Neuronal stem cell (in vitro differentiated cells): ENCODE measurements around the gene OR13C2.
A peak's percentile ranks its signal among the peaks of the same experiment; 100 is the strongest.
"Not testable (repeated sequence)": the region's sequence is repeated elsewhere in the genome, so short reads cannot be mapped to it uniquely, and the experiment has no call there.

ENCODE experiments used
- DNase-seq: peaks from one replicate; pipeline ENCODE4 v3.0.0-alpha.2; 2013; ENCODE audit warnings: low spot score
- H2AFZ ChIP-seq: one replicate; pipeline ENCODE4 v1.6.1; 2013; ENCODE audit warnings: mild to moderate bottlenecking, low read length, inconsistent platforms
- H2AK5ac ChIP-seq: 2 replicates; pipeline ENCODE4 v1.6.1; 2013; ENCODE audit warnings: low read depth, mild to moderate bottlenecking, inconsistent platforms, low read length, moderate library complexity, mixed read lengths
- H2BK120ac ChIP-seq: 2 replicates; pipeline ENCODE4 v1.6.1; 2013; ENCODE audit warnings: low read depth, mild to moderate bottlenecking, inconsistent platforms, low read length, moderate library complexity, mixed read lengths
- H2BK12ac ChIP-seq: one replicate; pipeline ENCODE4 v1.6.1; 2013; ENCODE audit warnings: low read length, inconsistent platforms
- H2BK15ac ChIP-seq: 2 replicates; pipeline ENCODE4 v1.6.1; 2013; ENCODE audit warnings: mild to moderate bottlenecking, low read length, inconsistent platforms, mixed read lengths
- H2BK5ac ChIP-seq: one replicate; pipeline ENCODE4 v1.6.1; 2013; ENCODE audit warnings: inconsistent platforms, mild to moderate bottlenecking, low read length, moderate library complexity
- H3K14ac ChIP-seq: one replicate; pipeline ENCODE4 v1.6.1; 2013; ENCODE audit warnings: low read length, inconsistent platforms
- H3K18ac ChIP-seq: 2 replicates; pipeline ENCODE4 v1.6.1; 2013; ENCODE audit warnings: low read length, inconsistent platforms
- H3K23ac ChIP-seq: 2 replicates; pipeline ENCODE4 v1.6.1; 2013; ENCODE audit warnings: low read depth, mild to moderate bottlenecking, mixed read lengths, low read length, inconsistent platforms; ENCODE audit not compliant: poor library complexity
- H3K27ac ChIP-seq: replicated peaks from 3 replicates; pipeline ENCODE4 v1.5.1; 2013; ENCODE audit warnings: low read length, inconsistent platforms
- H3K27me3 ChIP-seq, 3 experiments: 2 replicates each; pipeline ENCODE4 v1.6.1; 2013; ENCODE audit warnings: low read length in 3 of 3, mild to moderate bottlenecking in 2 of 3, inconsistent platforms in 1 of 3, low read depth in 1 of 3, mixed read lengths in 1 of 3, moderate library complexity in 1 of 3; ENCODE audit not compliant: control insufficient read depth in 3 of 3, insufficient read depth in 3 of 3
- H3K36me3 ChIP-seq, 2 donors: replicated peaks in 1 of 2; 2 replicates each; pipeline ENCODE4 v1.6.1; 2013; ENCODE audit warnings: low read length in 2 of 2; ENCODE audit not compliant: control insufficient read depth in 2 of 2, insufficient read depth in 2 of 2
- H3K4ac ChIP-seq: 2 replicates; pipeline ENCODE4 v1.6.1; 2013; ENCODE audit warnings: inconsistent platforms, mild to moderate bottlenecking, low read length, moderate library complexity
- H3K4me1 ChIP-seq, 2 donors: 1 replicate in 1 of 2; 2 replicates in 1 of 2; pipeline ENCODE4 v1.6.1; 2013; ENCODE audit warnings: low read length in 2 of 2, low read depth in 1 of 2; ENCODE audit not compliant: control insufficient read depth in 2 of 2, insufficient read depth in 1 of 2
- H3K4me2 ChIP-seq: one replicate; pipeline ENCODE4 v1.6.1; 2013; ENCODE audit warnings: mild to moderate bottlenecking, low read length, inconsistent platforms; ENCODE audit not compliant: insufficient read depth, poor library complexity, severe bottlenecking
- H3K4me3 ChIP-seq, 2 donors: 2 replicates each; pipeline ENCODE4 v1.5.1; 2013; ENCODE audit warnings: low read length in 2 of 2, mild to moderate bottlenecking in 2 of 2, inconsistent platforms in 1 of 2, moderate library complexity in 1 of 2
- H3K79me1 ChIP-seq: one replicate; pipeline ENCODE4 v1.6.1; 2013; ENCODE audit warnings: low read depth, mild to moderate bottlenecking, inconsistent platforms, low read length, moderate library complexity
- H3K9ac ChIP-seq: one replicate; pipeline ENCODE4 v1.6.1; 2013; ENCODE audit warnings: mild to moderate bottlenecking, low read depth, low read length, inconsistent platforms; ENCODE audit not compliant: poor library complexity
- H3K9me3 ChIP-seq, 2 donors: replicated peaks in 1 of 2; 2 replicates each; pipeline versions ENCODE3 to v1.6.1; 2013; ENCODE audit warnings: low read length in 2 of 2, mild to moderate bottlenecking in 2 of 2, inconsistent platforms in 1 of 2, low read depth in 1 of 2, mixed read lengths in 1 of 2, moderate library complexity in 1 of 2; ENCODE audit not compliant: control insufficient read depth in 2 of 2, insufficient read depth in 1 of 2
- H4K8ac ChIP-seq: one replicate; pipeline ENCODE4 v1.6.1; 2013; ENCODE audit warnings: low read depth, mild to moderate bottlenecking, inconsistent platforms, low read length, moderate library complexity
- H4K91ac ChIP-seq: one replicate; pipeline ENCODE4 v1.6.1; 2013; ENCODE audit warnings: low read length, low read depth, mild to moderate bottlenecking, inconsistent platforms; ENCODE audit not compliant: poor library complexity
- WGBS, 2 donors: extraction: QIAGEN DNeasy Blood & Tissue Kit; methylation state at CpG; one replicate each; pipeline ENCODE4 v1.1.7; 2013; ENCODE audit warnings: missing lambda C conversion rate in 2 of 2, mixed read lengths in 1 of 2; ENCODE audit not compliant: insufficient read length in 2 of 2, insufficient replicate concordance in 1 of 2; ENCODE audit errors: extremely low coverage in 2 of 2; 5-methylcytosine and 5-hydroxymethylcytosine counted together

The OR13C2 gene

DNA sequence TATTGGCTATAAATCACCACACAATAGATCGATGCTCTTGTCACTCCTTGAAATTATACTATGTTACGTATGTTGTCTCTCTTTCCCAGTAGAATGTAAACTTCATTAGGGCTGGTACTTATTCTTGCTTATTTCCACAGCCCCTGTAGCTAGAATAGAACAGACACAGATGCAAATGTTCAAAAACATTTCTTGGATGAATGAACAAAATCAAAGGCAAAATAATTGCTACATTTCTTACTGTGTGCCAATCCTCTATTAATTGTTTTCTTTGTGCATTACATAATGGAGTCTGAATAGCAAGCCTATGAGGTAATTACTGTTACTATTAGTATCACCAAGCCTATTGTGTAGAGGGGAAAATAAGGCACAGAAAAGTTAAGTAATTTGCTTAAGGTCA lies 725 bp upstream of the OR13C2 start:
- Histone ChIP-seq H2BK120ac (no peak overlapping the region), H3K18ac (no peak overlapping the region), H2AFZ (no peak overlapping the region), H2BK12ac (no peak overlapping the region), H3K4me1 (no peaks in the 10 kb centered on the region), H3K9me3 (no peaks in the 10 kb centered on the region), H3K4me2 (no peak overlapping the region), H2AK5ac (no peak overlapping the region), H4K8ac (no peak overlapping the region), H3K4ac (no peak overlapping the region), H3K14ac (no peak overlapping the region), H3K27ac (no peak overlapping the region), H4K91ac (no peak overlapping the region), H2BK5ac (no peak overlapping the region), H3K23ac (no peak overlapping the region), H3K36me3 (no peaks in the 10 kb centered on the region), H2BK15ac (no peak overlapping the region), H3K79me1 (no peaks in the 10 kb centered on the region), H3K9ac (no peak overlapping the region), H3K27me3 (no peaks in the 10 kb centered on the region), H3K4me3 (no peak overlapping the region)
- peak; percentile 12 for DNase-seq
- WGBS, 2 donors = no CpG with 5 or more reads among the region's 2 CpGs

DNA sequence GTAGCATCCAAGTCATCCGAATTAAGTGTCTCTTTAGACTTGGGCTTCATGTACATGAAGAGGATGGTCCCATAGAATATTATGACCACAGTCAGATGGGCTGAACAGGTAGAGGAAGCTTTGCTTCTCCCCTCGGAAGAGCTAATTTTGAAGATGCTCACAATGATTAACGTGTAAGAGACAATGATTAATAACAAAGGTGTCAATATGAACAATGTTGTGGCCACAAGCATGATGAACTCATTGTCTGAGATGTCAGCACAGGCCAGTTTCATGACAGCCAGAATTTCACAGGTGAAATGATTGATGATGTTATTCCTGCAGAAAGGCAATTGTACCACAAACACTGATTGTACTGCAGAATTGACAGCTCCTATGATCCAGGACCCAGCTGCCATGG lies 626 bp downstream of the OR13C2 start:
- Histone ChIP-seq H3K27me3 (no peaks in the 10 kb centered on the region), H2BK12ac (no peak overlapping the region), H3K4me2 (no peak overlapping the region), H3K79me1 (no peaks in the 10 kb centered on the region), H4K91ac (no peak overlapping the region), H2BK5ac (no peak overlapping the region), H3K9ac (no peak overlapping the region), H3K27ac (no peak overlapping the region), H3K18ac (no peak overlapping the region), H3K23ac (no peak overlapping the region), H2AFZ (no peak overlapping the region), H2BK15ac (no peak overlapping the region), H2BK120ac (no peak overlapping the region), H3K9me3 (no peaks in the 10 kb centered on the region), H2AK5ac (no peak overlapping the region), H3K4me1 (no peaks in the 10 kb centered on the region), H3K14ac (no peak overlapping the region), H3K4ac (no peak overlapping the region), H3K4me3 (no peak overlapping the region), H3K36me3 (no peaks in the 10 kb centered on the region), H4K8ac (no peak overlapping the region)
- DNase-seq = no peak
- no CpG with 5 or more reads among the region's 3 CpGs for WGBS, 2 donors

GRCh38 chr9:104599313-104599712 lies 6.1 kb downstream of the OR13C2 start, which contains the start of gene OR13C5:
Gene OR13C5 (minus strand): TSS chr9:104599413. CDS start chr9:104599413, 0 bp downstream.
- not testable (repeated sequence) for H3K14ac ChIP-seq, H3K9ac ChIP-seq, H2AFZ ChIP-seq, H4K91ac ChIP-seq, H3K9me3 ChIP-seq, H4K8ac ChIP-seq, H3K36me3 ChIP-seq, H3K4me1 ChIP-seq, H2BK12ac ChIP-seq, H2BK5ac ChIP-seq, H3K18ac ChIP-seq, H3K79me1 ChIP-seq, H3K4me2 ChIP-seq, DNase-seq, H2AK5ac ChIP-seq, H2BK120ac ChIP-seq, H2BK15ac ChIP-seq, H3K27ac ChIP-seq, H3K4me3 ChIP-seq, H3K27me3 ChIP-seq, H3K4ac ChIP-seq, H3K23ac ChIP-seq

GRCh38 chr9:104598749-104599148 lies 6.7 kb downstream of the OR13C2 start:
- not testable (repeated sequence) for H3K9ac ChIP-seq, H2AFZ ChIP-seq, H3K18ac ChIP-seq, H3K36me3 ChIP-seq, H2BK15ac ChIP-seq, H3K9me3 ChIP-seq, H3K4me1 ChIP-seq, H4K8ac ChIP-seq, H2AK5ac ChIP-seq, H3K27me3 ChIP-seq, H3K14ac ChIP-seq, H4K91ac ChIP-seq, H3K27ac ChIP-seq, H3K4me2 ChIP-seq, H3K23ac ChIP-seq, H2BK5ac ChIP-seq, DNase-seq, H2BK120ac ChIP-seq, H3K4ac ChIP-seq, H3K79me1 ChIP-seq, H3K4me3 ChIP-seq, H2BK12ac ChIP-seq
- WGBS, 2 donors = no CpG with 5 or more reads among the region's 3 CpGs
